ENCODE data around the gene PABPN1. TPM values are rescaled to one million over a fixed set of nuclear protein-coding genes. Genes with fewer than 3 reads are reported as not detected.

PABPN1 gene
- total RNA-seq, 1 donor: 51.0 TPM

DNA sequence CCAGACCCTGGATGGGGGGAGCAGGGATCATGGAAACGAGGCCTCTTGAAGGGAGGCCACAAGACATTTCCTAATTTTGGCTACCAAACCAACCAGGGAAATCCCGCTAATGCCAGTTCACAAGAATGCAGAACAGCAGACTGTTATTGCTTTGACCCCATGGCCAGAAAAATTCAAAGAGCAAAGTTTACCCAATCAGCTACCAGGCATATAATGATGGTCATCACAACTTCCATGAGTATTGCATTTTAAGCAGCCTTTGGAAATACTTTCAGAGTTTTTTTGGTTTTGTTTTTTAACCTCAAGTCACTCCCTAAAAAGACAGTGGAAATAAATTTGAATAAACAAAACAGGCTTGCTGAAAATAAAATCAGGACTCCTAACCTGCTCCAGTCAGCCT lies 51.3 kb downstream of the PABPN1 start, which contains the start of gene IL25:
Gene IL25, plus strand, starts transcription at position 301 of the 400 bp plus-strand sequence.
- Histone ChIP-seq H3K27me3 (ENCODE audit: insufficient read depth, low read length) (peaks cover 2% of the 10 kb centered on the region), H3K4me1 (ENCODE audit: insufficient read depth, low read length) (no peaks in the 10 kb centered on the region), H3K9me3 (ENCODE audit: low read depth, low read length) (no peaks in the 10 kb centered on the region), H3K4me3 (ENCODE audit: low read length) (no peak within 1 kb of the TSS)

DNA sequence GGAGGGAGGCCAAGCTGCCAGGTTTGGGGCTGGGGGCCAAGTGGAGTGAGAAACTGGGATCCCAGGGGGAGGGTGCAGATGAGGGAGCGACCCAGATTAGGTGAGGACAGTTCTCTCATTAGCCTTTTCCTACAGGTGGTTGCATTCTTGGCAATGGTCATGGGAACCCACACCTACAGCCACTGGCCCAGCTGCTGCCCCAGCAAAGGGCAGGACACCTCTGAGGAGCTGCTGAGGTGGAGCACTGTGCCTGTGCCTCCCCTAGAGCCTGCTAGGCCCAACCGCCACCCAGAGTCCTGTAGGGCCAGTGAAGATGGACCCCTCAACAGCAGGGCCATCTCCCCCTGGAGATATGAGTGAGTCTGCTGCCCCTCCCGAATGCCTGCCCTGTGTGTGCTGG lies 51.8 kb downstream of the PABPN1 start:
- Histone ChIP-seq H3K27me3 (ENCODE audit: insufficient read depth, low read length) (peaks cover 2% of the 10 kb centered on the region), H3K4me1 (ENCODE audit: insufficient read depth, low read length) (no peaks in the 10 kb centered on the region), H3K4me3 (ENCODE audit: low read length) (no peak overlapping the region), H3K9me3 (ENCODE audit: low read depth, low read length) (no peaks in the 10 kb centered on the region)

Other genes with a start within 250 kb of the PABPN1 start
- gene ACIN1, start 226.3 kb upstream of the PABPN1 start, total RNA-seq: 123 TPM
- 5.2 TPM for gene C14orf119, start 226.0 kb upstream of the PABPN1 start, total RNA-seq
- not detected for gene CIROP, start 216.5 kb upstream of the PABPN1 start, total RNA-seq
- gene CEBPE, start 202.2 kb upstream of the PABPN1 start, total RNA-seq: 0.21 TPM
- 0.21 TPM for gene SLC7A8, start 137.8 kb upstream of the PABPN1 start, total RNA-seq
- 0.10 TPM for gene RNF212B, start 83.5 kb upstream of the PABPN1 start, total RNA-seq
- 1.5 TPM for gene HOMEZ, start 35.3 kb upstream of the PABPN1 start, total RNA-seq
- 12.5 TPM for gene PPP1R3E, start 18.6 kb upstream of the PABPN1 start, total RNA-seq
- gene BCL2L2, start 14.6 kb upstream of the PABPN1 start, total RNA-seq: 3.4 TPM
- gene SLC22A17, start 31.4 kb downstream of the PABPN1 start, total RNA-seq: 5.6 TPM
- gene EFS, start 43.7 kb downstream of the PABPN1 start, total RNA-seq: not detected
- gene IL25, start 51.4 kb downstream of the PABPN1 start, total RNA-seq: not detected
- 22.0 TPM for gene CMTM5, start 55.6 kb downstream of the PABPN1 start, total RNA-seq
- gene MYH6, start 86.8 kb downstream of the PABPN1 start, total RNA-seq: not detected
- gene MYH7, start 114.2 kb downstream of the PABPN1 start, total RNA-seq: not detected
- gene NGDN, start 148.2 kb downstream of the PABPN1 start, total RNA-seq: 92.7 TPM
- under 0.01 TPM for gene ZFHX2, start 230.3 kb downstream of the PABPN1 start, total RNA-seq
- 11.5 TPM for gene THTPA, start 234.8 kb downstream of the PABPN1 start, total RNA-seq
- 53.1 TPM for gene AP1G2, start 246.3 kb downstream of the PABPN1 start, total RNA-seq

Data from mononuclear cell (primary cell).